SH-SY5Y (cell line): ENCODE results near the gene MYO1B.

Experiments
- GATA2 ChIP-seq: IDR thresholded peaks from 2 replicates; pipeline ENCODE4 v1.6.1; 2011; ENCODE audit warnings: mild to moderate bottlenecking, low read depth, low read length
- GATA3 ChIP-seq: IDR thresholded peaks from 2 replicates; pipeline ENCODE4 v1.6.1; 2011; ENCODE audit warnings: low read depth, mild to moderate bottlenecking, low read length, moderate library complexity

The MYO1B gene

GRCh38 chr2:191218292-191218898 lies 26.8 kb upstream of the MYO1B start:
- TF ChIP-seq GATA3: no peak
- TF ChIP-seq GATA2: no peak

GRCh38 chr2:191220671-191221070 lies 24.5 kb upstream of the MYO1B start:
- TF ChIP-seq GATA3 (no peak), GATA2 (no peak)

- TF ChIP-seq GATA2 (no peak), GATA3 (no peak)
Observed at GRCh38 chr2:191221666-191222065, 23.5 kb upstream of the MYO1B start.

- TF ChIP-seq GATA3 (no peak), GATA2 (no peak)
Observed at GRCh38 chr2:191222507-191222906, 22.7 kb upstream of the MYO1B start.

DNA sequence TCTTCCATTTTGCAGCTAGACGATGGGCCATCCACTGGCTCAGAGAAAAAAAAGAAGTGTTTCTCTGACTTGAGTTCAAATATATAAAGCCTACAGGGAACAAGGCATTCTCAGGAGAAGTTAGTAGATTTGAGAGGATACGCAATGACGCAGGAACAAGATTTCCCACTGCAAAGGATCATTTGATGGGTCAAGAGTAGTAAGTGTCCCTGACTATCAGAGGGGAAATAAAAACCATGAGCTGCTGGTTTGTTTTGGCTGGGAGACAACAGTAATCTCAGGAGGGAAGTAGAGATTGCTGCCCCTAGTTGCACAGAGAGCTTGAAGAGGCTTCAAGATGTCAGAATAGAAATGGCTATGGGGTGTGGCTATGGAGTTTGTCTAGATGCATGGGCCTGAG lies 22.3 kb upstream of the MYO1B start:
- TF ChIP-seq GATA3: no peak
- TF ChIP-seq GATA2: no peak

- TF ChIP-seq GATA2: no peak
- no peak for TF ChIP-seq GATA3
Observed at GRCh38 chr2:191225126-191225525, 20.1 kb upstream of the MYO1B start.

DNA sequence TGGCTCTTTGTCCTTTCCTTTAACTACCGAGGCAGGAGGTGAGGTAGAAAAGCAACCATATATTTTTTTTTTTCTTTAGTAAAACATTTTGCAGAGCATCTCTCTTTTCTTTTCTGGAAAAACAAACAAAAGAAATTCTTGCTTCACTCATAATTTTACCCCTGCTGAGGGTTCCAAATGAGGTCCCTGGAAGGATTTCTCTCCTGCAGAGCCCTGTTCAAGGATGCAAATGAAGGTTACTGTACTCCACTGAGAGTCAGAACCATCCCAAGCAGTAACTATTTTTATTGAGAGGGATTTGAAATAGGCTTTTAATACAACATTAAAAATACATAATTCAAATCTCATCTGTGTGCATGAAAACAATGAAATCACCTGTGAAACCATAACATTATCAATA lies 19.5 kb upstream of the MYO1B start:
- TF ChIP-seq GATA2 (no peak), GATA3 (no peak)

- no peak for TF ChIP-seq GATA2
- no peak for TF ChIP-seq GATA3
Observed at GRCh38 chr2:191226196-191226595, 19.0 kb upstream of the MYO1B start.

GRCh38 chr2:191228333-191228732 lies 16.9 kb upstream of the MYO1B start:
- no peak for TF ChIP-seq GATA3
- no peak for TF ChIP-seq GATA2

- no peak for TF ChIP-seq GATA2
- no peak for TF ChIP-seq GATA3
Observed at GRCh38 chr2:191228861-191229260, 16.3 kb upstream of the MYO1B start.

DNA sequence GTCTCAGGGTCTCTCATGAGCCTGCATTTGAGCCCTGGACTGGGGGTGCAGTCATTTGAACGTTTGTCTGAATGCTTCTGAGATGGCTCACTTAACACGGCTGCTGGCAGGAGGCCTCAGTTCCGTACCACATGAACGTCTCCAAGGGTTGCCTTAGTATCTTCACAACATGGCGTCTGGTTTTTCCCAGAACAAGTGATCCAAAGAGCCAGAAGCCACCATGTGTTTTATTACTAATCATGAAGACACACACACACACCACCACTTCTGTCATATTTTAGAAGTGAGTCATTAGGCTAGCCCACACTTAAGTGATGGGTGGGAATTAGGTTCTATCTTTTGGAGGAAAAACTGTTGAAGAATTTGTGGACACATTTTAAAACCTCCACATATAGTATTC lies 15.0 kb upstream of the MYO1B start:
- TF ChIP-seq GATA2: no peak
- TF ChIP-seq GATA3: no peak

DNA sequence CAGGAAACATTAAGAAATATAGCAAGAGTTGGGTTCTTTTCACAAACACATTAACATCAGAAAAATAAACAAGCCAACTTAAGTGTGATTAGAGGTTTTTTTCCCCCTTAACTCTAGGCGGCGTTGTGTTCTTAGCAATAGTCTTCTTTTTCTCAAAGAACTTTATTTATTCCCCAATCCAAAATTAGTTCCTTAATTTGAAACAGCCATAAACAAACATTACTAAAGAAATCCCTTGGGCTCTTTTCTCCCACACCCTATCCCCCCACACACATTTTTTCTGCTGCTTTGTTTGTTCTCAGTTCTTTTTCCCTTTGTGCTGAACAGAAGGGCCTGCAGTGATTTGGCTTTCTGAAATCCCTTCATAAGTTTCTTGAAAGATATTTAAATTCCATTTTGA lies 13.2 kb upstream of the MYO1B start:
- TF ChIP-seq GATA3: no peak
- no peak for TF ChIP-seq GATA2

DNA sequence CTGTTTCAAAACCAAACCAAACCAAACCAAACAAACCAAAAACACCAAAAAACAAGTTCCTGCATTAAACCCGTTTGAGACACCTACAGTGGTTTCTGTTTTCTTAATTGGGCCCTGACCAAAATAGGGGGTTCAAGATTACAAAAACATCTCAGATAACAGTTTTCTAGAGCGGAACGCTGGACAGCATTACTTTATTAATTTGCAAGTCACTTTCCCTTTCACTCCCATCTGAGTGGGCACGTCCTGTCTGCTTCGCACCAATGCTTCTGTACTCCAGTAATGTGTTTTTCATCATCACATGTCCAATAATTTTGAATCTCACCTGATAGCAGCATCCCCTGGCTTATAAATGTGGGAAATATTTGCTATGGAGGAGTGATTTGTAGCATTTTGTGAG lies 11.7 kb upstream of the MYO1B start:
- TF ChIP-seq GATA3 (no peak), GATA2 (no peak)

GRCh38 chr2:191234376-191234775 lies 10.8 kb upstream of the MYO1B start:
- TF ChIP-seq GATA3: no peak
- no peak for TF ChIP-seq GATA2

DNA sequence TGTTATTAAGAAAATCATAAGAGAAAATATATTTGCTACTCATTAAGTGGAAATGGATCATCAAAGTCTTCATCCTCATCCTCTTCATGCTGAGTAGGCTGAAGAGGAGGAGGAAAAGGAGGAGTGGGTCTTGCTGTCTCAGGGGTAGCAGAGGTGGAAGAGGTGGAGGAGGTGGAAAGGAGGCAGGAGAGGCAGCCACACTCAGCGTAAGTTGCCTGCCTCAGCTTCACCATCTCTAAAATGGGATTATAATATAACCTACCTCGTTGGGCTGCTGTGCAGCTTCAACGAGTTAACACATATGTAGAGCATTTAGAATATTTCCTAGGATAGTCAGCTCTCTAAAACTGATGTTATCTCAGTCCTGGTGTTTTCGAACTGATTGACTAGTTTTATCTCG lies 4.3 kb upstream of the MYO1B start:
- TF ChIP-seq GATA3: no peak
- TF ChIP-seq GATA2: no peak

DNA sequence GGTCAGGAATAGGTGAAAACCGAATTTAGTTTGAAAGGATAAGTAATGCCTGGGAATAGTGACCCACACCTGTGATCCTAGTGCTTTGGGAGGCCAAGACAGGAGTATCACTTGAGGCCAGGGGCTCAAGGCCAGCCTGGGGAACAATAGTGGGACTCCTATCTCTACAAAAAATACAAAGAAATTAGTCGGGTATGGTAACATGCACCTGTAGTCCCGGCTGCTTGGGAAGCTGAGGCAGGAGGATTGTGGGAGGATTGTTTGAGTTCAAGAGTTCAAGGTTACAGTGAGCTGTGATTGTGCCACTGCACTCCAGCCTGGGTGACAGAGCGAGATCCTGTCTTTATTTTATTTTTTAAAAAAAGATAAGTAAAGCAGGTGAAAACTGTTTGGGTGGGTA lies 3.8 kb upstream of the MYO1B start:
- no peak for TF ChIP-seq GATA2
- no peak for TF ChIP-seq GATA3

DNA sequence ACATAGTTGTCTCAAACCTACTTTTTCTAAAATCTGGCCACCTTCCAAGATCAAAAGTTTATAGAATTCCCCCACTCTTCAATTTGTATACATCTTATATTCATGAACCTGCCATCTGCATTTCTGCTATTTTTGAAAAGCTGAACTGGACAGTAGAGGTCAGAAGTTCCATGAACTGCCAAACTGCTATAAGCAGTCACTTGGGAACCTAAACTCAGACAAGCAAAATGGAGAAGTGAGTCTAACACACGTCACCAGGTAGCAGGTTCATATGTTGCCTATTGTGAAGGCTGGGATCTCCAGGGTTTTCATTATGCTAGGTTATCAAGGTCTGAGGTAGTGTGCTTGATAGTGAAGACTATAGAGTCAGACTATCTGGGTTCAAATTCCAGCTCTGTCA lies 2.0 kb upstream of the MYO1B start:
- TF ChIP-seq GATA2 (no peak), GATA3 (no peak)
